Activated CD4-positive, alpha-beta memory T cell treated with anti-CD3 and anti-CD28 coated beads for 36 hours (primary cell): ENCODE results near the gene ARAP3. TPM values are rescaled to one million over a fixed set of nuclear protein-coding genes. Genes with fewer than 3 reads are reported as not detected.
A peak's percentile ranks its signal among the peaks of the same experiment; 100 is the strongest.

Experiments used
- CTCF ChIA-PET: fragments of 350-600 bp; sonication (Branson Sonifier 250); formaldehyde crosslinking; loops from one replicate; lab custom pipeline; 2021; ENCODE audit warnings: antibody characterized with exemption, inconsistent platforms; lab: Charles Lee
- POLR2A ChIA-PET: fragments of 350-600 bp; sonication (Branson Sonifier 250); formaldehyde crosslinking; loops from one replicate; lab custom pipeline; 2021; ENCODE audit warnings: antibody characterized with exemption; lab: Charles Lee
- DNase-seq: peaks from one replicate; pipeline ENCODE4 v3.0.0-alpha.2; 2020
- H3K27ac Mint-ChIP-seq: one replicate; pipeline ENCODE4 v1.8.0; 2021; ENCODE audit warnings: mixed read lengths
- H3K27me3 Mint-ChIP-seq: one replicate; pipeline ENCODE4 v1.8.0; 2021; ENCODE audit warnings: mixed read lengths
- H3K36me3 Mint-ChIP-seq: one replicate; pipeline ENCODE4 v1.8.0; 2021; ENCODE audit warnings: mixed read lengths
- H3K4me1 Mint-ChIP-seq: one replicate; pipeline ENCODE4 v1.8.0; 2021; ENCODE audit warnings: low read depth, mixed read lengths
- H3K4me3 Mint-ChIP-seq: one replicate; pipeline ENCODE4 v1.8.0; 2021; ENCODE audit warnings: mild to moderate bottlenecking, mixed read lengths
- H3K9me3 Mint-ChIP-seq: one replicate; pipeline ENCODE4 v1.8.0; 2021; ENCODE audit warnings: mixed read lengths
- intact Hi-C: fragments of 100-400 bp; cut with micrococcal nuclease; formaldehyde crosslinking; loops from one replicate; pipeline ENCODE4 v1.15.1; 2023
- total RNA-seq, 2 experiments: library from RNA; stranded (reverse); gene quantifications; one replicate each; pipeline ENCODE4 v1.2.3, GENCODE V29; 2021

ARAP3 gene
- total RNA-seq, 2 experiments from 2014 or later: 5.1 to 5.2 TPM

DNA sequence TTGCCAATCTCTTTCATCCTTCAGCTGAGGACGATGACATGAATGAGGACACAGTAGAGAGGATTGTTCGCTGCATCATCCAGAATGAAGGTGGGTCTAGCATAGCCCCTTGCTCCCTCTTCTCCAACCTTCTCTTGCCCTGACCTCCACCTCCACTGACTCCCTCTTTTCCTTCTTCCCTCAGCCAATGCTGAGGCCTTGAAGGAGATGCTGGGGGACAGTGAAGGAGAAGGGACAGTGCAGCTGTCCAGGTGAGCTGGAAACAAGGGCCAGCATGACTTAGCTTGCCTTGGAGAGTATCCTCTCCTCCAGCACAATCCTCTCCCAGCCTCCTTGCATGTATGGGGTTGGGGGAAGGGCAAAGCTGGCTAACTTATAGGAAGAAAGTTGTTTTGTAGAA lies 43.3 kb downstream of the ARAP3 start:
- H3K27ac Mint-ChIP-seq: peak overlapping the region; percentile 89
- H3K27me3 Mint-ChIP-seq: no peaks in the 10 kb centered on the region
- no peak for DNase-seq
- H3K9me3 Mint-ChIP-seq: no peaks in the 10 kb centered on the region
- peak overlapping the region; percentile 94 for H3K4me3 Mint-ChIP-seq
- intact Hi-C loops: no loop called here
- peaks cover 52% of the 10 kb centered on the region for H3K4me1 Mint-ChIP-seq
- ChIA-PET POLR2A (interaction anchor here (0.9 to 3.7 kb wide), 2 partner anchors 12 to 35 kb away, joined by 3 to 32 read pairs; partner anchors contain the start of gene FCHSD1), CTCF (interaction anchor here (1.8 to 10.4 kb wide), 5 partner anchors 21 to 75 kb away, joined by 7 to 120 read pairs (median 27); partner anchors contain the start of gene DIAPH1)
- H3K36me3 Mint-ChIP-seq: peaks cover 12% of the 10 kb centered on the region

DNA sequence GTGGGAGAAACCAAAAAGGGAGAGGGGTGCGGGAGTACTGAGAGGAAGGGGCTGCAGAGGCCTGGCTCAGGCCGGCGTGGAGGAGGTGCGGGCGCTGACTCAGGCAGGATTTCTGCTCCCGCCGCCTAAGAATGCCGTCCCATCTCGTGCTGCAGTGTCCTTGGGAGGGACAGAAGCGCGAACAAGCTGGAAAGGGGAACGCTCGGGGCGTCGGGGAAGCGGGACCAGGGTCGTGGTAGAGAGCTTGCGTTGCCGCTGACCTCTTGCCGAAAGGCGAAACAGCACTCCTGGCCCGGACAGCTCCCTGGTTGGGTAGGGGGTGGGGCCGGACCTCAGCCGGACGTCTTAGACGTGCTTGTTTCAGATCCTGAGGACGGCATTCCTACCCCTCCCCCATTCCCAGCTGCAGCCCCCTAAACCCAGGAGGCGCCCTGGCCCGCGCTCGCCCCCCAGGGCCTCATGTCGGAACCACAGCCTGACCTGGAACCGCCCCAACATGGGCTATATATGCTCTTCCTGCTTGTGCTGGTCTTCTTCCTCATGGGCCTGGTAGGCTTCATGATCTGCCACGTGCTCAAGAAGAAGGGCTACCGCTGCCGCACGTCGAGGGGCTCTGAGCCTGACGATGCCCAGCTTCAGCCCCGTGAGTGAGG lies 44.1 kb downstream of the ARAP3 start:
- POLR2A ChIA-PET: interaction anchor here (0.7 to 5.1 kb wide), 8 partner anchors 9 to 46 kb away, joined by 3 to 44 read pairs (median 6); partner anchors contain the start of genes DIAPH1 and FCHSD1
- CTCF ChIA-PET: interaction anchor here (1.0 to 10.4 kb wide), 13 partner anchors 12 to 80 kb away, joined by 3 to 120 read pairs (median 8); partner anchors contain the start of genes DIAPH1 and FCHSD1
- H3K36me3 Mint-ChIP-seq: peaks cover 14% of the 10 kb centered on the region
- peak overlapping the region; percentile 89 for H3K27ac Mint-ChIP-seq
- H3K4me3 Mint-ChIP-seq: peak overlapping the region; percentile 94
- peaks cover 54% of the 10 kb centered on the region for H3K4me1 Mint-ChIP-seq
- DNase-seq: peak; percentile 72
- H3K27me3 Mint-ChIP-seq: no peaks in the 10 kb centered on the region
- intact Hi-C loops: loop anchor here (2.0 kb wide), 1 partner anchor 45 kb away; no protein-coding TSS in a partner anchor
- no peaks in the 10 kb centered on the region for H3K9me3 Mint-ChIP-seq

DNA sequence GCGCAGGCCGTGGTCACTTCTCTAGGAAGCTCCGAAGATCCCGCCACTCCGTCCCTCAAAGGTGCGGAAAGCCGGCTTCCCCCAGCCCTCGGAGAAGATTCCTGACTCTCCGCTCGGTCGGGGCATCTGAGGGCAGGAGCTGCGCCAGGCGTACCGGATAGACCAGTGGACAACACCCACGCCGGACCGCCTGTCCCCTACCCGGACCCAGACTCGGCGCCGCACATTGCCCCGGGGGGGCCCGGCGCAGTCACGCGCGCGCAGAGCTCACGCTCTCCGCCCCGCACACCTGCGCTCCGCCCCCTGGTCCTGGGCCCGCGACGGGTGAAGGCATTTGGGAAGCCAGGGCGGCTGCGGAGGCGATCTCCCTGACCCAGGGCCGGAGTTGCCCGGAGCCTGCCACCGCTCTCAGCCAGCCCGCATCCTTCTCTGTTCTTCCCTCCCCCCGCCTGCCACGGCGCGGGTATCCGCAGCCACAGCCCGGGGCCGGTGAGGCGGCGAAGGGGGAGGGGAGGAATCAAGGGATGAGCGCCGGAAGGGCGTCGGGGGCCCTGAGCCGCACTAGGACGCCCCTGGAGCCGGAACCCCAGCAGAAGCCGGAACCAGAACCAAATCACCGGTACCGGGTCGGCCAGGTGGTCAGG lies 44.8 kb downstream of the ARAP3 start:
- peak overlapping the region; percentile 94 for H3K4me3 Mint-ChIP-seq
- peaks cover 54% of the 10 kb centered on the region for H3K4me1 Mint-ChIP-seq
- H3K36me3 Mint-ChIP-seq: peaks cover 17% of the 10 kb centered on the region
- CTCF ChIA-PET: interaction anchor here (1.0 to 10.4 kb wide), 14 partner anchors 12 to 324 kb away, joined by 3 to 120 read pairs (median 8); partner anchors contain the start of genes DIAPH1 and FCHSD1
- peak overlapping the region; percentile 80 for H3K27ac Mint-ChIP-seq
- H3K27me3 Mint-ChIP-seq: no peaks in the 10 kb centered on the region
- intact Hi-C loops: loop anchor here (2.0 kb wide), 1 partner anchor 44 kb away; no protein-coding TSS in a partner anchor
- peak; percentile 59 for DNase-seq
- no peaks in the 10 kb centered on the region for H3K9me3 Mint-ChIP-seq
- POLR2A ChIA-PET: interaction anchor here (0.7 to 5.1 kb wide), 15 partner anchors 8 to 364 kb away, joined by 3 to 44 read pairs (median 4); partner anchors contain the start of genes DIAPH1, FCHSD1 and RNF14

DNA sequence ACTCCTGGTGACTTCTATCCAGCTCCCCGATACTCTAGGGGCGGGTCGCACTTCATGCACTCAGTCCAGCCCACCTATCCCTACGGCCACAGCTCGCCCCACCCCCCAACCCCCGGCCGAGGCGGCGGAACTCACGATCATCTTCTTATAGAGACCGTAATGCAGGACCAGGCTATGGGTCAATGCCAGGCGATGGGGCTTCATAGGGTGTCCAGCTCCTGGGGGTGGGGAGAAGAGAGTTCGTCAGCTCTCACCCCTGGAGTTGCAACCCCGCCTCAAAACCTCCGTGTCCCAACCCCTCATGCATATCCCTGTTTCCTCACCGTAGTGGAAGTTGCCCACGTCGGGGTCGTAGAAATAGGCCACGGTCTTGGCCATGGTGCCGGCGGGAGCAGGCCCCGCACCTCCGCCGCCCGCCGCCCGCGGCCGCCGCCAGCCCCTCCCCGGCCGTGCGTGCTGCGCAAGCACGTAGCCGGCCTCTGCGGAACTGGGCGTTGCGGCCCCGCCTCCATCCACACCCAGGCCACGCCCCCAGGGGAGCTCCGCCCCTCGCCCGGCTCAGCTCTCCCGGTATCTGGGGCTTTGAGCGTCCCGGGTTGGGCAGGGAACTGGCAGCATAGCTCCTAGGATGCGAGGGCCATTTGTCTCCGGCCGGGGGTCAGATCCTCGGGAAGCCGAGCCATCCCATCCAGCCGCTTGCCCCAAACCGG lies 45.5 kb downstream of the ARAP3 start, which contains the start of the genes HDAC3 and RELL2:
HDAC3 (minus strand) TSS at position 437 of the 710 bp plus-strand sequence; CDS start at position 378, 59 bp downstream.
RELL2 (plus strand) TSS at position 585 of the 710 bp plus-strand sequence. CDS start 1,229 bp downstream, outside the sequence.
- peak within 1 kb of the TSS; percentile 94 for H3K4me3 Mint-ChIP-seq
- DNase-seq: peak; percentile 96
- peaks cover 17% of the 10 kb centered on the region for H3K36me3 Mint-ChIP-seq
- peak within 1 kb of the TSS; percentile 80 for H3K27ac Mint-ChIP-seq
- POLR2A ChIA-PET: interaction anchor here (0.8 to 5.1 kb wide), 15 partner anchors 11 to 365 kb away, joined by 3 to 44 read pairs (median 4); partner anchors contain the start of genes DIAPH1, FCHSD1 and RNF14
- H3K27me3 Mint-ChIP-seq: no peaks in the 10 kb centered on the region
- peaks cover 47% of the 10 kb centered on the region for H3K4me1 Mint-ChIP-seq
- CTCF ChIA-PET: interaction anchor here (1.0 to 10.4 kb wide), 14 partner anchors 11 to 333 kb away, joined by 3 to 120 read pairs (median 8); partner anchors contain the start of genes DIAPH1, FCHSD1 and RNF14
- intact Hi-C loops: loop anchor here (1.0 to 2.0 kb wide), 4 partner anchors 15 to 44 kb away; partner anchors contain the start of gene FCHSD1
- H3K9me3 Mint-ChIP-seq: no peaks in the 10 kb centered on the region

DNA sequence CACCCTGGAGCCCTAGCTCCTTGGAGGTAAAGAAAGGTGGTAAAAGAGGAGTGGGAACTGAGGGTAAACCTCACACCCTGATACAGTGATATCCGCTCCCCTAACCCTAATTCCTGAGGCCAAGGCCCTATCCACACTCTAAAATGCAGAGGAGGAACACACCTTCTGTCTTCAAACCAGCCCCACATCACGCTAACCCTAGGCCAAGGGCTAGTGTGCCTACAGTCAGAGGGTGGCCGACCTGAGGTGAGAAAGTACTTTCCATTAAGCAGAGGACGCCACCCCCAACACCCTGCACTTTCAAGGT lies 46.0 kb downstream of the ARAP3 start:
- H3K9me3 Mint-ChIP-seq: no peaks in the 10 kb centered on the region
- intact Hi-C loops: loop anchor here (1.0 to 2.0 kb wide), 4 partner anchors 15 to 43 kb away; partner anchors contain the start of gene FCHSD1
- no peak for DNase-seq
- H3K27ac Mint-ChIP-seq: peak overlapping the region; percentile 66
- H3K4me3 Mint-ChIP-seq: peak overlapping the region; percentile 94
- peaks cover 14% of the 10 kb centered on the region for H3K36me3 Mint-ChIP-seq
- ChIA-PET POLR2A (interaction anchor here (1.1 to 5.1 kb wide), 11 partner anchors 11 to 366 kb away, joined by 3 to 44 read pairs (median 8); partner anchors contain the start of genes DIAPH1 and FCHSD1), CTCF (interaction anchor here (1.0 to 10.4 kb wide), 8 partner anchors 18 to 333 kb away, joined by 3 to 120 read pairs (median 18); partner anchors contain the start of genes DIAPH1 and RNF14)
- H3K27me3 Mint-ChIP-seq: no peaks in the 10 kb centered on the region
- peaks cover 42% of the 10 kb centered on the region for H3K4me1 Mint-ChIP-seq

DNA sequence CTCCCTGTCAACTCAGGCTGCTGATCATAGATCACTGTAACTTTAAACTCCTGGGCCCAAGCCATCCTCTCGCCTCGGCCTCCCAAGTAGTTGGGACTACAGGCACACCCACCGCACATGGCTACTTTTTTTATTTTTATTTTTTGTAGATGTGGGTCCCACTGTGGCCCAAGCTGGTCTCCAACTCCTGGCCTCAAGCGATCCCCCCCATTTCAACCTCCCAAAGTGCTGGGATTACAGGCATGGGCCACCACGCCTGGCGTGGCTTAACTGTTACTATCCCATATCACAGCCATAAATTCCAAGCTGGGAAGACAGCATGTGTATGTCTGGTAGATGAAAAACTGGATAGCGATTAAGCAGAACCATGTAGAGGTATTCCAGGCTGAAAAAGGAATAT lies 46.4 kb downstream of the ARAP3 start:
- peak overlapping the region; percentile 94 for H3K4me3 Mint-ChIP-seq
- no peaks in the 10 kb centered on the region for H3K9me3 Mint-ChIP-seq
- no peak for DNase-seq
- POLR2A ChIA-PET: interaction anchor here (1.1 to 5.1 kb wide), 7 partner anchors 10 to 43 kb away, joined by 3 to 44 read pairs (median 10); partner anchors contain the start of genes DIAPH1 and FCHSD1
- intact Hi-C loops: loop anchor here (1.0 to 2.0 kb wide), 4 partner anchors 16 to 43 kb away; partner anchors contain the start of gene FCHSD1
- H3K27me3 Mint-ChIP-seq: no peaks in the 10 kb centered on the region
- CTCF ChIA-PET: interaction anchor here (1.0 to 10.4 kb wide), 7 partner anchors 18 to 333 kb away, joined by 3 to 120 read pairs (median 27); partner anchors contain the start of genes DIAPH1 and RNF14
- H3K4me1 Mint-ChIP-seq: peaks cover 38% of the 10 kb centered on the region
- H3K27ac Mint-ChIP-seq: no peak overlapping the region
- peaks cover 12% of the 10 kb centered on the region for H3K36me3 Mint-ChIP-seq

DNA sequence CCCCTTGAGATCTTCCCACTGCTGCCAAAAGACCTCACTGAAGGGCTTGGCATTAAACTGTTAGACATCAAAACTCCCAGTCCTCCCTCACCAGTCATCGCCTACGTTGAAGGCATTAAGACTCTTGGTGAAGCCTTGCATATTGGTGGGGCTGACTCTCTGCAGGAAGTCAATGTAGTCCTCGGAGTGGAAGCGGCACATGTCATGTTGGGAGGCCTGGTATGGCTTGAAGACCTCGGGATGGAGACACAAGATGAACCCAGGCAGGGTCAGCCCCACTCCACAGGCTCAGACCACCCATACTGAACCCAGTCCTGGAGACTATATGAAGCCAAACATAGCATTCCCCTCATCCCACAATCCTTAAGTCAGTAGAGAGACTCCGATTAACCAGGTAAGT lies 47.3 kb downstream of the ARAP3 start:
- H3K4me1 Mint-ChIP-seq: peaks cover 38% of the 10 kb centered on the region
- H3K27ac Mint-ChIP-seq: no peak overlapping the region
- H3K27me3 Mint-ChIP-seq: no peaks in the 10 kb centered on the region
- DNase-seq: no peak
- H3K4me3 Mint-ChIP-seq: no peak overlapping the region
- no peaks in the 10 kb centered on the region for H3K9me3 Mint-ChIP-seq
- peaks cover 14% of the 10 kb centered on the region for H3K36me3 Mint-ChIP-seq
- ChIA-PET POLR2A (interaction anchor here (2.4 to 5.1 kb wide), 2 partner anchors 13 to 17 kb away, joined by 8 to 44 read pairs; partner anchors contain the start of gene DIAPH1), CTCF (interaction anchor here (1.1 to 10.4 kb wide), 5 partner anchors 17 to 71 kb away, joined by 3 to 120 read pairs (median 30); partner anchors contain the start of gene DIAPH1)
- intact Hi-C loops: no loop called here

DNA sequence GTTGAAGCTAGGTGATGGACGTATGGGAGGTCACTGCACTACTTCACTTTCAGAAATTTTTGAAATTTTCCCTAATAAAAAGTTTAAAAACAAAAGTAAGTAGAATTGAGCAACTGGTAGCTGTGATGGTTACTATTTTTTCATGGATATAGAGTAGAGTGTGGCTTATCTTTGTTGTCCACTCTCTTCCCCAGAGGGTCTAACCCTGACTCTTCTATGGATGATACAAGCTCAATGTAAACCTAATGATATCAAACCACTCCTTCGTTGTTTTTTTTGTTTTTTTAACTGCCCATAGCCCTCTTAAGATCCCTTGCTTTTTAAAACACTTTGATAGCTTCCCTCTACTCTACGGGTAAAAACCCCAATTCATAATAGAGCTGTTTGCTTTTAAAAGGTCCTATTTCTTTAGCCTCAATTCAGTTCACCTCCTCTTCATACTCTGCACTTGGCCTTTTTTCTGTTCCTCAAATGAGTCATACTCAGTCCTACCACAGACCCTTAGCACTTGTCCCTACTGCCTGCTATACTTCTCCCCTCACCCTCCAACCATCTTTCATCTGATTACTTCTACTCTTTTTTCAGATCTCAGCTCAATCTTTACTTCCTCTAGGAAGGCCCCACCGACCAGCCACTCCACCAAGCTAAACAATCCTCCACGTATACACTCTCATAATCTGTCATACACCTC lies 48.0 kb downstream of the ARAP3 start:
- ChIA-PET POLR2A (interaction anchor here (0.7 to 5.1 kb wide), 2 partner anchors 13 to 16 kb away, joined by 3 to 44 read pairs; partner anchors contain the start of gene DIAPH1), CTCF (interaction anchor here (0.7 to 10.4 kb wide), 10 partner anchors 8 to 327 kb away, joined by 3 to 120 read pairs (median 4); partner anchors contain the start of gene DIAPH1)
- intact Hi-C loops: no loop called here
- Mint-ChIP-seq H3K9me3 (no peaks in the 10 kb centered on the region), H3K4me3 (no peak overlapping the region), H3K27me3 (no peaks in the 10 kb centered on the region), H3K27ac (peak overlapping the region; percentile 35), H3K36me3 (peaks cover 12% of the 10 kb centered on the region), H3K4me1 (peaks cover 36% of the 10 kb centered on the region)
- no peak for DNase-seq

DNA sequence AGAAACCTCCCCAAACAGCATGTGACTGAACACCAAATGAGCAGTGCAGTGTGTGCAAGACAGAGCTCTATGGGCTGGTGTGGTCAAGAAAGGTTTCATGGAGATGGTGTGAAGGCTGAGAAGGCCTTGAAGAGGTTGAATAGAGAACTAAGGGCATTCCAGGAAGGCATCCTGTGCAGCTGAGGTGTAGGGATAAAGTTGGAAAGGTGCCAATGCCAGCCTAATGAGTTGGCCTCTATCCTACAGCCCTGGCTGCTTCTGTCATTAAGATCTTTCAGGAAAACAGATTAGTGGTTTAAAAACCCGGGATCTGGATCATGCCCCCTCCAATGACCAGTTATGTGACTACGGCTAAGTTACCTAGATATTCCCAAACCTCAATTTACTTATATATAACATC lies 49.4 kb downstream of the ARAP3 start:
- CTCF ChIA-PET: interaction anchor here (0.7 to 10.4 kb wide), 5 partner anchors 10 to 69 kb away, joined by 3 to 120 read pairs (median 5); partner anchors contain the start of gene DIAPH1
- no peak overlapping the region for H3K4me3 Mint-ChIP-seq
- H3K36me3 Mint-ChIP-seq: peaks cover 17% of the 10 kb centered on the region
- no peaks in the 10 kb centered on the region for H3K9me3 Mint-ChIP-seq
- intact Hi-C loops: no loop called here
- POLR2A ChIA-PET: interaction anchor here (1.2 kb wide), 1 partner anchor 13 kb away, joined by 3 read pairs; no protein-coding TSS in a partner anchor
- DNase-seq: no peak
- H3K4me1 Mint-ChIP-seq: peaks cover 25% of the 10 kb centered on the region
- no peak overlapping the region for H3K27ac Mint-ChIP-seq
- H3K27me3 Mint-ChIP-seq: no peaks in the 10 kb centered on the region
